Measurements from ENCODE around the gene NEO1.

The NEO1 gene

DNA sequence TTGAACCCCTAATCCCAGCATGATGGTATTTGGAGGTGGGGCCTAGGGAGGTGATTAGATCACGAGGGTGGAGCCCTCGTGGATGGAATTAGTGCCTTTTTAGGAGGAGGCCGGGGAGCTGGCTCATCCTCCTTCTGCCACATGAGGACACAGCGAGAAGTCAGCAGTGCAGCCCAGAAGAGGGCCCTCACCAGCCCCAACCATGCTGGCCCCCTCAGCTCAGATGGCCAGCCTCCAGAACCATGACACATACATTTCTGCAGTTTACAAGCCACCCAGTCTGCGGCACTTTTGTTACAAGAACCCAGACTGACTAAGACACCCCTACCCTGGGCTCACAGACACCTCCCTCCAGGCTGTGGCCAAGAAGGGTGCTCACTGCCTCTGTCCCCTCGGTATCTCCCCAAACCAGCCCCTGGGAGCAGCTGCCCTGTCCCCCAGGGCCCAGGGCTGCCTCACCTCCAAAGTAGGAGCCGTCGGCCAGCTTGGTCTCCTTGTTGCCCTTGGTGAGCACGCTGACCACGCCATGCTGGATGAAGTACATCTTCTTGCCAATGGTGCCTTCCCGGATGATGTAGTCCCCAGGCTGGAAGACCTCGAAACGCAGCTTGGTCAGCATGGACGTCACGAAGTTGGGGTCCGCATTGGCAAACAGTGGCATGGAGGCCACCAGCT, 272.4 kb downstream of the NEO1 start:
- in situ Hi-C loops (cut with MboI; ENCODE audit: low sequenced_read_pairs): no loop called here

DNA sequence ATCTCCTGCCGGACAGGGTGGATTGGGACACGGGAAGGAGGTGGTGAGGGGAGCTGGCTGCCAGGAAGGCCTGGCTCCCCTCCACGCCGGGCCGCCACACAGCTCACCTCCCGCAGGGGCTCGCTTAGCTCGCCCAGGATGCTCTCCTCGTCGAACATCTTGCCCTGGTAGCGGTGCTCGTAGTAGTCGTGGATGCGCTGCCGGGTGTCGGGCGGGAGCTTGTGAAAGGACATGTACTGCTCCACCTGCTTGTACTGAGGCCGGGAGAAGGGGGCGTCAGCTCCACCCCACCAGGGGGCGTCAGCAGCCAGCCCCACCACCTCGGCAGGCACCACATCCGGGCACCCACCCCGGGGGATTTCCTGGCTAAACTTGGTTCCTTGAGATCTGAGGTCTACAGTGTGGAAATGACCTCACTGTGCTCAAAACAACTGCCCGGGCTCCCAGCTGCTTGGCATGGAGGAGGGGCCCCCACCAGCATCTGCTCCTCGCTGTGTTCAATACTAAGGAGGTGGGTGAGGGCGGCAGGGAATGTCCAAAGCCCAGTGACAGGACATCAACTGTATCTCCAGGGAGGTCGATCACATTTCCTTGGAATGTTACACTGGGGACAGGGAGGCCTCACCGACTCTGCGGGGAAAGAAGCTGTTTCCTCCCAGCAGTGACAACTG, 273.1 kb downstream of the NEO1 start:
- in situ Hi-C loops (cut with MboI; ENCODE audit: low sequenced_read_pairs): no loop called here

DNA sequence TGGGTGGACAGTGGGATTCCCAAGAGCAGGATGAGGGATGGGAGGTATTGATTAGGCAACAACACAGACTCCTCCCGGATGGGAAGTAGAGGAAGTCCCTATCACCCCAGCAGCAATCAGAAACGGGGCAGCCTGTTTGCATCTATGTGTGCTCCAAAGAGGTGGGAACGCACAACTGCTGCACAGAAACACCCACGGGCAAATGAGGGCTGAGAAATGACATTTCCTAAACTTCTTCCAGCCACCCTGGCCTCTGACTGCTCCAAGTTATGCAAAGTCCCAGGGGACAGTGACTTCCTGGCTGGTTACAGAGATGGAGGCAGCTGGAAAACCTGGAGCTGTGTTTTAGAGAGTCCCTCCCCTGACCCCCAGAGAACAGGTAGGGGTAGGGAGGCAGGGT, 273.9 kb downstream of the NEO1 start:
- in situ Hi-C loops (cut with MboI; ENCODE audit: low sequenced_read_pairs): no loop called here

DNA sequence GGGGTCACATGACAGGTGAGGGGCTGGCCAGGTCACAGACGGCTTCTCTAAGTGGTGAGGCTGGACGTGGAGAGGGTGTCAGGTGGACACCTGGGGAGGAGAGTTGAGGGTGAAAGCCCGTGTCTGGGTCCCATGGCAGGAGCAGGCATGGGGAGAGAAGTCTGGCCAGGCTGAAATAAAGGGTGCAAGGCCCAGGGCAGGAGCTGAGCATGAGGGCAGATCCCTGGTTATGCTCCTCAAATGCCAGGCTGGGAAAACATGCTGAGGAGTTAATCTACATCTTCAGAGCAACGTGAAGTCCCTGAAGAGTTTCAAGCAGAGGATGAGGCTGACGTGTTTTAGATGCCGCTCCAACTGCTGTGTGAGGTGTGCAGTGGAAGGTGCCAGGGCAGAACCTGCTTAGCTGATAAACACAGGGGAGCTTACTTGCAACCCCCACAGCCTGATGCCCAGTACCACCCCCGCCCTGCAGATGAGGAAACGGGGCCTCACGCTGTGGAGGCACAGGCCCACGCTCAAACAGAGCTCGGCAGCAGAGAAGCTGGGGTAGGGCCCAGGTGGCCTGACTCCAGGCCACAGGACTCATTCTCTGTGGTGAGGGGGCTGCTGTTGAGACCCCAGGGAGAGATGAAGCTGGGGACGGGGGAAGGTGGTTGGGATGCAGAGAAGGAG, 276.0 kb downstream of the NEO1 start:
- in situ Hi-C loops (cut with MboI; ENCODE audit: low sequenced_read_pairs): no loop called here

DNA sequence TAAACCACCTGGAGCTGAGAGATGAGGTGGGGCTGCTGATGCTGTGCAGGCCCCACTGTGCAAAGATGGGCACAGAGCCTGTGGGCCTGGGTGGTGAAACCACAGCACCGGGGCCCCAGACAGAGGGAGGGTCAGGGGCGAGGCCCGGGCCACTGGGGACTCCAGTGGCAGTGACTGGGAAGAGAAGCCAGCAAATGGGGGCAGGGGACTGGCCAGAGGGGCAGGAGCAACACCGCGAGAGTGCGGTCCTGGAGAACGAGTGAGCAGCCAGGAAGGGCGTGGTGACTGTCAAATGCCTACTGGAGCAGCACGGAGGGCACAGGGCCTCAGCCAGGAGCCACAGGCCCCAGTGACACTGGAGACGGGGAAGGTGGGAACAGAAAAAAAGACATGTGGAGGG, 276.7 kb downstream of the NEO1 start:
- in situ Hi-C loops (cut with MboI; ENCODE audit: low sequenced_read_pairs): no loop called here

DNA sequence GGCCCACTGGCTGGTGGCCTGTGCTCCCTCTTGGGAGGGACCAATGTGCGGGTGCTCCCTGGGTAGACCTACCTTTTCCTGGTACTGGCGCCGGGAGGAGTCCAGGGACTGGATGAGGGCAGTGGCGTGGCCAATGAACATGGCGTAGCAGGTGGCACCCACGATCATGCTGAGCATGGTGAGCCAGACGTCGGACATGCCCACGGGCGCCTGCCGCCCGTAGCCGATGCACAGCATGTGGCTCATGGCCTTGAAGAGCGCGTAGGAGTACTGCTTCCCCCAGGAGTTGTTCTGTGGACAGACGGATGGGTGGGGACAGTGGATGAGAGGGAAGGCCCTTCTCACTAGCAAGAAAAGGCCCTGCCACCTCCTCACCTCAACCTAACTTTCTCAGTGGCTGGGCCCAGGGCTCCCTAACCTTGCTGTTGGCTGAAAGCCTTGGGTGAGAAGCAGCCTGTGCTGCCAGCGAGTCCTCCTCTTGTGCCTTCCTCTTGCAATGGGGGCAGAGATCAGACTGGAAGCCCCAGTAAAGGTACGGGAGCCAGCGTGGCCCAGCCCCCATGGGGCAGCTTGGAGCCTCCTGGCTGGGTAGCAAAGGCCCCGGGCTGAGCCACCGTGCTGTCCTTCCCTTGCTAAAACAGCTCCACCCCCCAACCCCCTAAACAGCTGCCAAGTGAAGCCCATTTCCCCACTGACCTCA, 277.4 kb downstream of the NEO1 start:
- in situ Hi-C loops (cut with MboI; ENCODE audit: low sequenced_read_pairs): no loop called here

DNA sequence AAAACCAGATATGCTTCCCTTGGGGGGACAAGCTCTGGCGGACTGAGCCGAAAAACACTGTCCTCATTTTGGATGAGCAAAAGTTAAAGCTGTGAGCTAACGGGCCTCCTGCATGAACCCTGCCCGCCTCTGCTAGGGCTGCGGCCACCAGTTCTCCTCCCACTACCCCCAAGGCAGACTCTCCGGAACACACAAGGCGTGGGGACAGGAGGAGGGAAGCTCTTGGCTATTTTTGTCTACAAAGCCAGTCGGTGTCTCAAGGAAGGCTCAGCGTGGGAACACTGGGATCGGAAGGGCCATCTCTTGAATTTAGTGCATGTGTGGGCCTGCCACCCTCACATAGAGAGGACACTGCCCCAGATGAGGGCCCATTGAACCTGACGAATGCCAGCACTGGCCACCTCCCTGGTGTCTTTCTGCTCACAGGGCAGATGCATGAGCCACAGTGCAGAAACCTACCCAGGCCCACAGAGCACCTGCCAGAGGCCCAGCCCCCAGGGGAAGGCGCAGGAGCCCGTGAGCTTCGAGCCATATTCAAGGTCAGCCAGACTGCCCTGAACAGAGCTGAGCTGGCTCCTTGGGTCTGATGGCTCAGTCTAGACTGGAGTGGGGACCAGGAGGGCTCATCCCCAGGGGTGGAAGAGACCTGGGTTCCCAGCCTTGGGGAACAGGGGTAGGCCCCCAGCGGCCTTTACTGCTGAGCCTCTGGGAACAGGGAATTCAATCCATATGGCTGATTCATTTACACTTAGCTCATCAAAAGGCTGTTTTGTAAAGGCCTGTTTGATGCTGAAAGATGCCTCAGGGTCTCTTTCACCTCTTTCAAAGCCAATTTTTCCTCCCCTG, 278.2 kb downstream of the NEO1 start:
- in situ Hi-C loops (cut with MboI; ENCODE audit: low sequenced_read_pairs): no loop called here

DNA sequence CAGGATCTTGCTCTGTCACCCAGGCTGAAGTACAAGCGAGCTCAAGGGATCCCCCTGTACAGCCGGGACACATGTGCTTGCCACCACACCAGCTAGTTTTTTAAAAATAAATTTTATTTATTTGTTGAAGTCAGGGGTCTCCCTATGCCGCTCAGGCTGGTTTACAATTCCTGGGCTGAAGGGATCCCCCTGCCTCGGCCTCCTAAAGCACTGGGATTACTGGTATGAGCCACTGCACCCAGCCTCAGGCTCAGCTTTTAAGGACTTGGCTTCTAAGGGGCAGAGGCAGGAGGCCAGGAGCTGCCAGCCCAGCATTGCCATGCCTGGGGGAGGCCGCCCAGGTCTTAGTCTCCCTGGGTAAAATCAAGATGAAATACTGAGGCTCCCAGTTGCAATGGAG, 279.2 kb downstream of the NEO1 start:
- in situ Hi-C loops (cut with MboI; ENCODE audit: low sequenced_read_pairs): no loop called here

DNA sequence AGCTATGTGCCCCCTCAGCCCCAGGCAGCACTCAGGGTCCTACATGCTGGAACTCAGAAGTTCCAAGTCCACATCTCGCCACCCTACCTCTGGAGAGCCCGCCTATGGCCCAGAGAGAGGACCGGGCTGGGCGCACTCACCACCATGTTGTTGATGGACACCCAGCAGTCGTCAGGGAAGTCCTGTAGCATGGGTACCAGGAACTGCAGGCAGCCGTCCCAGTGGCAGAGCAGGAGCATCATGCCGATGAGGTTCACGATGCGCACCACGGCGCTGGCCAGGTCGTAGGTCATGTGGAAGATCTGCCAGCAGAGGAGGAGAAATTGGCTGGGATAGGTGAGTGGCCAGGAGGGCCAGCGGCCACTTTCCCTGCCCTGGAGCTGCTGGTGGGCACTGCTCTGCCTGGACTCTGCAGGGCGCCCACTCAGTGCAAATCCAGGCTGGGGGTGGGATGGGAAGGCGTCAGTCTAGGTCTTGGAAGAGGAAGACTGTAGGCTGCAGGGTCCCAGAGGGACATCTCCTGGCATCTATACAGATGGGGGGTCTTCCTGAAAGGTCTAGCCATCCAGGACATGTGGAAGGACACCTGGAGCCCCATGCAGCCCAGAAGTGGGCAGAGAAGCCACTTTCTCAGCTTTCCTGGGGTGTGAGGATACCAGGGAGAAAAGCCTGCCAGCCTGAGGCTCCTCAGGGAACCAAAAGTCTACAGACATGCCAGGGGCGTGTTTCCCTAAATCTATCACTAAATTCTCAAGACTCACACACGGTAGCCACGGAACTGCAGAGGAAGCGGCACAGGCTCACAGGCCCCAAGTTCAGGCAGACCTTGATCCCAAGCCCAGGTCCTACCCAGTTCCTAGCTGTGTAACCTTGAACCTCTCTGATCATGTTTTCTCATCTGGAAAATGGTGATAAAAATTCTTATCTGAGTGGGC, 280.0 kb downstream of the NEO1 start:
- in situ Hi-C loops (cut with MboI; ENCODE audit: low sequenced_read_pairs): no loop called here

DNA sequence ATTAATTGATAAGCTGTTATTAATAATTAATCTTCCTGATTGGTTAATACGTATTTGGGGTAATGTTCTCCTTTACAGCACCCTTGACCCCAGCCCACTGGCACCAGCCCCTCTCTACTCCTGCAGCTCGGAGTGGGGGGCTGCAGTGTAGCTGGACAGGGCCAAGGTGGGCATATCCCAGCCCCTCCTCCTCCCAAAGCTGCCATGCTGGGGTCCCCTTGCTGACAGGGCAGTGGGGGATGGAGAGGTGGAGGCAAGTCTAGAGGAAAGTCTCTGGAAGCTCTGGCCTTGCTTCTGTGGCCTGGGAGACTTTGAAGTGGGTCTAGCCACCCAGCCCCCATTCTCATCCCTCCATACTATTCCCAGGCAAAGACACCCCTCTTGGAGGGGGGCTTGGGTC, 280.7 kb downstream of the NEO1 start:
- in situ Hi-C loops (cut with MboI; ENCODE audit: low sequenced_read_pairs): no loop called here

DNA sequence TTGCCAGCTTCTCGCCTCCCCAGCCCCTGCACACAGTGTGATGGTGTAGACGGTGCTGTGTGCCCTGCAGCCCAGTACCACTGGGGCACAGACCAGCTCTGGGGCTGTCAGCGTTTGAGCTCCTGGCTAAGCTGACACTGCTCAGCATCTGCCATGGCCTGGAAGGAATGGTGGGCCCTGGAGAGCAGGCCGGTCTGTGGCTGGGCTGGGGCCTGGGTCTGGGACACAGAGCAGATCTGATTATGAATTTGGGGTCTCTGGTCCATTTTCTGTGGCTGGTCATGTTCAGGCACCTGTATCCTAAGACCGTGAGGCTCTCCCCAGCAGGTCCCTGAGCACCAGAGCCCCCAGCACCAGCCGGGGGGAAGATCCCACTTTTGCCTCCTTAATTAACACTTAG, 281.8 kb downstream of the NEO1 start:
- in situ Hi-C loops (cut with MboI; ENCODE audit: low sequenced_read_pairs): no loop called here

DNA sequence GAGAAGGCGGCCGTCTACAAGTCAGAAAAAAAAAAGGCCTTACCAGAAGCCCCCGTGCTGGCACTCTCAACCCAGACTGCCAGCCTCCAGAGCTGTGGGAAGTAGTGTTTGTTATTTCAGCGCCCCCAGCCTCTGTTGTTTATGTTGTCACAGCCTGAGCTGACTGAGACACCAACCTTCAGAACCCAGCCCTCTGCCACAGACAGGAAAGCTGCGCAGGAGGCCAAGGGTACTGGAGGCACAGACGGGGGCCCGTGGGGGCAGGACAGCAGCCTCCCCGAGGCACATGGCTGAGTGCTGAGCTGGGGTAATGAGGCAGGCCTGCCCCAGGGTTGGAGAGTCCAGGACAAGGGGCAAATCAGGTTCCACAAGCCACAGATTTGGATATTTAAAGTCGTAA, 282.8 kb downstream of the NEO1 start:
- in situ Hi-C loops (cut with MboI; ENCODE audit: low sequenced_read_pairs): no loop called here

DNA sequence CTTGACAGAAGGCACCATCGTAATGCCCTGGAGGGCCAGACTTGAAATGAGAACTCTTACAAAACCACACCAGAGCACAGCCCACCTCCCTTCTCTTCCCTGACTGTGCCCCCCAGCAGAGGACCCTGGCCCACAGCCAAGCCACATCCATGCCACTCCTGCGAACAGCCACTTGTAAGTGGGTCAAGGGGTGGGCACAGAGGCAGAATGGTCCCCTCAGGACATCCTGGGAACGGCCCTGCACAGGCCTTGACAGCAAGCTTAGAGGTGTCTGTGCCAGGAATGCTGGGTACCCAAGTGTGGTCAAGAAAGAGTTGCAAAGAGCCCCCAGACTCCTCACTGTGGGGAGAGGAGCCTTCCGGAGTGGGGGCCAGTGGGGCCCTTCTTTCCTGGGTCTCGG, 283.2 kb downstream of the NEO1 start:
- in situ Hi-C loops (cut with MboI; ENCODE audit: low sequenced_read_pairs): no loop called here

DNA sequence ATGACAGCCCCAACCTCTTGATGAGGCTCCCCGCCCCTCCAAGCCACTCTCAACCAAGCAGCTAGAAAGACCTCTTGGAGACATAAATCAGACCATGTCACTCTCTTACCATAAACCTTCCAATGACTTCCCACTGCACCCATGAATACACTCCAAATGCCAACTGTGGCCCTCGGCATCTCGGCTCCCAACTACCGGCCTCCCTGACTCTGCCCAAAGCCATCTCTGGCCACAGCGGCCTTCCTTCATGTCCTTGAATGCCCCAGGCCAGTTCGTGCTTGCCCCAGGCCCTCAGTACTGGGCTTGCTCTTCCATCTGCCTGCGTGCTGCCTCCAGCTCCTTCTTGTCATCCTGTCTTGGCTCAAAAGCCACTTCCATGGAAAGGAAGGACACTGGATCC, 284.5 kb downstream of the NEO1 start:
- in situ Hi-C loops (cut with MboI; ENCODE audit: low sequenced_read_pairs): no loop called here

DNA sequence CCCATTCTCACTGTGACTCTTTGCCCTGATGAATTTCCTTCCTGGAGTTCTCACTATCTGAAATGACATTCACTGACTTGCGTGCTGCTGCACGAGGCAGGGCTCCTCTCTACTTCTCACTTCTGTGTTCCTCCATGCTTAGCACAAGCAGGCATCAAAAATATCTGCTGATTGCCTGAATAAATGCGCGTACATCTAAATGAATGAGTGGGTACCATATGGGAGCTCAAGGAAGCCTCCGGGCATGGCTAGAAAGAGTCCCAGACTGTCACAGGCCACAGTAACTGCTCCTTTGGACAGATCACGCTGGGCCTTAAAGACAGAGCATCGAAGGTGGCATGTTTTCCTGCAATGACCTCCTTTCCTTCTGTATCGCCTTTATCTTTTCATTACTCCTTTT, 284.9 kb downstream of the NEO1 start:
- in situ Hi-C loops (cut with MboI; ENCODE audit: low sequenced_read_pairs): no loop called here

DNA sequence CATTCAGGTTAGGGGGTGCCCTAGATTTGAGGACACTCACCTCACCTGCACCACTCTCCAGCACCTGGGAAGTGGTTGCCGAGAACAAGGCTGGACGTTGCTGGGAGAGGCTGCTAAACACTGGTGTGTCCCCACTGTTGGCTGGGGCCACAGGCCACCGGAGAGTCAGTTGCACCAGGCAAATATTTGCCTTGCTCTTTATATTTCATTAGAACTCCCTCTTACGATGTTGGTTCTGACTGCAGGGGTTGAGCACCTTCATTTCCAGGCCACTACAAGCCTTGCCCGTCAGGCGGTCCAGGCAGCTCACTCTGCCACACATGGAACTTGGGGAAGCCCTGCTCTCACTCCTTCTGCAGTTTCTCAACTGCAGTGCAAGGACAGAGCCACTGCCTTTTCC, 285.8 kb downstream of the NEO1 start:
- in situ Hi-C loops (cut with MboI; ENCODE audit: low sequenced_read_pairs): no loop called here

DNA sequence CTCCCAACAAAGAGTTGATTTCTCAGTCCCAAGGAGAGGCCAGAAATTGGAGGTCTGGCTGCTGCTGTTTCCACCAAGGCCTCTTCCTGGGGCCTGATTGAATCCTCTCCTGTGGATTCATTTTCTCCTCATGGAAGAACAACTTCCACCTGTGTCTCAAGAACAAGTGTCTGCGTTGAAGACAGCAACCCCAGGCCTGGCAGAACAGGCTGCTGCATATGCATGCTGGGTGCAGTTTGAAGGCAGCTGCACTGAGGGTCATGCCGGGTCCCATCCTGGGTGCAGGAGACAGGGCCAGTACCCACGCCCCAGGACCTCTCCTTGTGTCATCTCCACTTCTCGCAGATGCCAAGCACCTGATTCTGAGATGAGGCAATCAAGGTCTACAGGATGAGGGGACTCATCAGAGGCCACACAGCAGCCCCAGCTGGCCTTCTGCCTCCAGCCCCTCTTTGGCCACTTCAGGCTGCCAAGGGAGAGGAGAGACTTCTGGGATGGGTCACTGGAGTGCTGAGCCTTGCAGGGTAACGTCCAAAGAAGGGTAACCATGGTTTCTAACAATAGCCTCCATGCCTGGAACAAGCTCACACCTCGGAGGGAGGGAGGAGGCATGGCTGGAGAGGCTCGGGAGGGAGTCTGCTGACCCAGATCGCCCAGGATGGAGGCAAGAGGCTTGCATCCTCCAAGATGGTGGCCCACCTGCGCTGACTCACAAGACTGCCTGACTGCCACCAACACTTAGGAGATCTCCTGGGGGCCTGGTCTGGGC, 286.5 kb downstream of the NEO1 start:
- in situ Hi-C loops (cut with MboI; ENCODE audit: low sequenced_read_pairs): no loop called here

DNA sequence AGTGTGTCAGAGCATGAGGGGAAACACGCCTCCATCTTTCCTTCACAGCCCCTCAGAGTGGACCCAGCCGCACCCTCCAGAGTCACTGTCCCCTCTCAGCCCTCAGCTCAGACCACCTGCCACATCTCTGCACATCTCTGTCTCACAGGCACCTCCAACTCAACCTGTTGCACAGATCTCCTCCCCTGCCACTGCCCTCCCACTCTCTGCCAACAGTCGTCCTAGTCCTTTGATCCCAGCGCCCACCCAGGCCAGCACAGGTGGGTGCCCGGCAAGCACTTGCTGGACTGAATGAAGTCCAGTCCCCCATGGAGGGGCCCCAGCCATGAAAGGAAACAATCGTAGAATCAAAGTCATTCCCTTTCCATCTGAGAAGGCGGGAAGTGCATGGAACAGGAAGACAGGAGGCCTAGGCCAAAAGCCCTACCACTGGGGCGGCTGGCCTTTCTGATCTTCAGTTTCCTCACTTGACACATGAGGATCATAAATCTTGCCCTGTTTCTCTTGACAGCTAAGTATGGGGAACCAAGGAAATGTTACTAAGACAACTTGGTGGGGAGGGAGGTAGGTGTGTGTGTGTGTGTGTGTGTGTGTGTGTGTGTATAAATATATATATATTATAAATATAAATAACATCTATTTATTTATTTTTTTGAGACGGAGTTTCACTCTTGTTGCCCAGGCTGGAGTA, 288.4 kb downstream of the NEO1 start:
- in situ Hi-C loops (cut with MboI; ENCODE audit: low sequenced_read_pairs): no loop called here
